NCI-H1436 treated with DMSO at 0.1 percent for 48 hours (cell line): ENCODE data around the gene ABCF3.

Experiments
- DNase-seq: peaks from one replicate; lab custom pipeline; 2025; lab: John Stamatoyannopoulos, UW

ABCF3 gene

GRCh38 chr3:184233127-184233843, 47.3 kb downstream of the ABCF3 start:
- no peak for DNase-seq

DNA sequence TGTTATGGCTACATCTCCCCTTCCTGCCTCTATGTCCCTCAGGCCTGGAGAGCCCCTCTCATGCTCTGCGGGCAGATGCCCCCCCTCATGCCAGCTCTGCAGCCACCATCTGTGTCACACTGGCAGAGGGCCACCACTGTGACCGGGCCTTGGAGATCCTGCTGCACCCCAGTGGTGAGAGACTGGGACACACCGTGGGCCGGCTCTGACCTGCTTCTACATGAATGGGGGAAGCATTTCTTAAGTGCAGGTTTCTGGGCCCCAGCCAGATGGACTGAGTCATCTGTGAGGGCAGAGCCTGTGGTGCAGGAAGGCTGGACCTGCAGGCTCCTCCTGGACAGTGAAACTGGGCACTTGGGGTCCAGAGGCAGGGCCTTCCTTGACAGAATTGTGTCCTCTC, 48.2 kb downstream of the ABCF3 start:
- no peak for DNase-seq

DNA sequence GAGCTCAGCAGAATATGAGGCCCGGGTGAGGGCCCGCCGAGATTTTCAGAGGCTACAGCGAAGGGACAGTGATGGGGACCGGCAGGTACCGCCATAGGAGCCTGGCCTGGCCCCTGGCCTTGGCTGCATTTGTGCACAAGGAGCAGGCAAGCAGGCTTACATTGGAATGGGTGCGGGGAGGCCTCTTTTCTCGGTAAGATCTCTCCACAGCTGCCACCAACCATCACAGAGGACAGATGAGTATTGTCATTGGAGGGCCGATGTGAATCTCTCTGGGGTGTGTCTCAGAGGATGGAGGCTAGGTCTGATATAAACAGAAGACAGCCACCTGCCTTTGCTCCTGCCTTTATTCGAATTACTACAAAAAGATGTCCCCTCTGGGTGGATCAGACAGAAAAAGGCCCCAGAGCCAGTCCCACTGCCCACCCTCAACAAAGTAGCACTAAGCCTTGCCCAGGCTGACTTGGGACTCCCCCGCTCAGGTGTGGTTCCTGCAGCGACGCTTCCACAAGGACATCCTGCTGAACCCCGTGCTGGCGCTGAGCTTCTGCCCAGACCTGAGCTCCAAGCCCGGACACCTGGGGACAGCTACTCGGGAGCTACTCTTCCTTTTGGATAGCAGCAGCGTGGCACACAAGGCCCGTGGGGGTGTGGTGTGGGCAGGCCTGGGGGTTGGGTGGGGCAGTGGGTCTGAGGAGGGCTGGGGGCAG, 48.8 kb downstream of the ABCF3 start:
- DNase-seq: no peak

DNA sequence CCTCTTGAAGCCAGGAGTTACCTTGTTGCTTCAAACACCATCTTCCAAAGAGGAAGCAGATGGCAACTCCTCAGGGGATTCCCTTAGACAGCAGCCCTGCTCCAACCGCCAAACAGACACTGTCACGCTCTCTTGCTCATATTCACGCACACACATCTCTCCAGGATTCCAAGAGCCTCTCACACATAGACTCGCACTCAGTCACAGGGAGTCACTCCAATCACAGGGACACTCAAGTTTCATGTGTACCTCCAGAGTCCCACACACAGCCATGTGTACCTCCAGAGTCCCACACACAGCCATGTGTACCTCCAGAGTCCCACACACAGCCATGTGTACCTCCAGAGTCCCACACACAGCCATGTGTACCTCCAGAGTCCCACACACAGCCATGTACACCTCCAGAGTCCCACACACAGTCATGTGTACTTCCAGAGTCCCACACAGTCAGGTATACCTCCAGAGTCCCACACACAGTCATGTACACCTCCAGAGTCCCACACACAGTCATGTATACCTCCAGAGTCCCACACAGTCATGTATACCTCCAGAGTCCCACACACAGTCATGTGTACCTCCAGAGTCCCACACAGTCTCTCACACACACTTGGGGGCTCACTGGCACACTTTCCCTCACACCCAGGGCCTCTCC, 49.5 kb downstream of the ABCF3 start:
- DNase-seq: no peak

- DNase-seq: no peak
Observed at GRCh38 chr3:184236033-184236410, 50.0 kb downstream of the ABCF3 start.

DNA sequence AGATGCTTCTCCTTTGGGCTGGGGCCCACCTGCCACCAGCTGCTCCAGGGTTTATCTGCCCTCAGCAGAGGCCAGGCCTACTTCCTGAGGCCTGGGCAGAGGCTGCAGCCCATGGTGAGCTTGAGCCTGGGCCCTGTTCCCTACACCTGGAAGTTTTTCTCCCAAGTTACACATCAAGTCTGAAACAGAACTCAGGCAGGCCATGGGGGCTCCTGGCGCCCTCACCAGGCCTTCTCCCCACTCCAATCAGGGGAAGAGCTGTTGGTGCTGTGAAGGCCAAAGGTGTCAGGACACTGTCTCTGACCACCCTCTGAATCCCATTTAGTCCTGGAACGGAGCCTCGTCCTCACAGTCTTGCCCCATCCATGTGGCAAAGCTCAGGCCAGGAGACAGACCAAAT, 50.6 kb downstream of the ABCF3 start:
- DNase-seq: no peak

DNA sequence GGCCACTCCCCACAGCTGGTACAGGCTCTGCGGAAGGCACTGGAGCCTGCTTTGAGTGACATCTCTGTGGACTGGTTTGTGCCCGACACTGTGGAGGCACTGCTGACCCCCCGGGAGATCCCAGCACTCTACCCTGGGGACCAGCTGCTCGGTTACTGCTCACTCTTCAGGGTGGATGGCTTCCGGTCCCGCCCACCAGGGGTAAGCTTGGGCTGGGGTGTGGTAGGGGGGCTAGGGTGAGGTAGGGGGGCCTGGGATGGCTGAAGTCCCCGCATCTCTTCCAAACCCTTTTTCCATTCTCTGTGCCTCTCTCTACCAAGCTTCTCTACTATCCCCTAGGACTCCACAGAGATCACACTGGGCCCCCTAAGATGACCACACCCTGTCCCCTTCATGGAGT, 51.2 kb downstream of the ABCF3 start:
- DNase-seq: no peak

DNA sequence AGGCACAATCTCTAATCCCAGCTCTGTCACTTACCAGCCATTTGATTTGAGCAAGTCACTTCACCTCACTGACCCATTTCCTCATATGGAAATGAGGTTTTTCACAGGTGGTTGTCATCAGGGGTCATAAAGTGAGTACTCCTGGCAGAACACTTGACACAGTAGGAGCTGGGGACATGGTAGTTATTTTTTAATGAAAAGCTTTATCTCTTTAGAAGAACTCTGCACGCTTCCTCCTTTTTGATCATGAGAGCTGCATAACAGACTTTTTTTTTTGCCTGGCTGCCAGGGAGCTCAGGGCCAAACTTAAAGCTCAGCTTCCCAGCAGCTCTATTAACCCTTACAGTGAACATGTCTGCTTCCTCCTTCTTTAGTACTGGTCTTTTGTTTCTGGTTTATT, 51.8 kb downstream of the ABCF3 start:
- no peak for DNase-seq

GRCh38 chr3:184238246-184238818, 52.3 kb downstream of the ABCF3 start:
- DNase-seq: no peak

- no peak for DNase-seq
Observed at GRCh38 chr3:184239221-184239620, 53.2 kb downstream of the ABCF3 start.

DNA sequence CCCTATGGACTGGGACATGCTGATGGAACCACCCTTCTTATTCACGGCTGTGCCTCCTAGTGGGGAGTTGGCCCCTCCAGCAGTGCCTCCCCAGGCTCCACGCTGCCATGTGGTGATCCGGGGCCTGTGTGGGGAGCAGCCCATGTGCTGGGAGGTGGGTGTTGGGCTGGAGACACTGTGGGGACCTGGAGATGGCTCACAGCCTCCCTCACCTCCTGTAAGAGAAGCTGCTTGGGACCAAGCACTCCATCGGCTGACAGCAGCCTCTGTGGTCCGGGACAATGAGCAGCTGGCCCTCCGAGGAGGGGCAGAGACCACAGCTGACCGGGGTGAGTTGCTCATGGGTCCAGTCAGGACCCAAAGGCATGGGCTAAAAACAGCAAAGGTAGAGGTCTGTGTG, 53.7 kb downstream of the ABCF3 start:
- DNase-seq: no peak

DNA sequence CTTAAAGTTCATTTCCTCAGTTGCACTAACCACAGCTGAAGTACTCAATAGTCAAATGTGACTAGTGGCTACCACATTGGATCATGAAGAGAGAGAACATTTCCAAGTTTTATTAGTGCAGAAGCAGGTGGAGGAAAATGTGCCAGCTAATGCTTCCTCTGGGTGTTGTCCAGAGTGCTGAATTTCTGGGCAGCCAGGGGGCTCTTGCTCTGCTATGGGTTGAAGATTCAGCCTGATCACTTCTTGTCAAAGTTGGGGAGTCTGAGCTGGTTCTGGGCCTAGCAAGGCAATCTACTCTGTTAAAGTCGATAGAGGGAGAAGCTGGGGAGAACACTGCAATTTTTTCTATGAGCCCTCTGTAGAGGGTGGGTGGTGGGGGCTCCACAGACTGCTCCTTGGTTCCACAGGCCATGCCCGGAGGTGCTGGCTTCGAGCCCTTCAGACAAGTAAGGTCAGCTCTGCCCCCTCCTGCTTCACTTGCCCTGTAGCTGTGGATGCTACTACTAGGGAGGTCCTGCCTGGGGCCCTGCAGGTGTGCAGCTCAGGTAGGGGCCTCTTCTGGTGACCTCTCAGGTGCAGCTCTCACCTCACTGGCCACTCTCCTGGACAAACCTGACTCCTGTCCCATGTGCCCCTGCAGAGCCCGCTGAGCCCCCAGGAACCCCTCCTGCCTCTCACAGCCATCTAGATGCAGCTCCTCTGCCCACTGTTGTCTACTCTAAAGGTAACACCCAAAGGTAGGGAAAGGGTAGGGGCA, 54.6 kb downstream of the ABCF3 start:
- no peak for DNase-seq

GRCh38 chr3:184241141-184241446, 55.1 kb downstream of the ABCF3 start:
- no peak for DNase-seq

- no peak for DNase-seq
Observed at GRCh38 chr3:184241447-184242296, 55.7 kb downstream of the ABCF3 start.

DNA sequence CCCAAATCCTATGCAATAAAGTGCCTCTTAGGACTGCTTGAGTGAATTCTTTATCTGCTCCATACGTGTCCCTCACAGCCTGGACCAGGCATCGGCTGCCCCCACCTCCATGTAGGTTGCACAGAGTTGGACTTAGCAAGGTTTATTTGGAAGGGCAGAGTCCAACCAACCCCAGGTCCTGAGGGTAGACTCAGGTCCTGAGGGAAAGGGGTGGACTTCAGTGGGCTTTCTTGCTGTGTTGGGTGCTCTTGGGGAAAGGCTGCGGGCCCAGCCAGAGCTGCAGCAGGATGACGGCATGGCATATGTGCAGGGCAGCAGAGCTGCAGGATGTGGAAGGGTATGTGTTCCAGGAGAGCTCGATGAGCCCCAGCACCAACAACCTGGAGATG, 56.3 kb downstream of the ABCF3 start:
- DNase-seq: no peak
